HCT116 (cell line): ENCODE measurements around the gene SMARCB1. TPM values are rescaled to one million over a fixed set of nuclear protein-coding genes. Genes with fewer than 3 reads are reported as not detected.

ENCODE experiments used
- ATAC-seq: fragments of 200-7000 bp; cut with Tn5 transposase; 2 replicates; pipeline ENCODE4 v1.9.1; 2020; ENCODE audit warnings: mild to moderate bottlenecking, moderate library complexity
- BruUV-seq: library from RNA; stranded (reverse); fragments of 400-500 nt; replicated peaks from 2 replicates; lab custom pipeline; 2021; lab: Mats Ljungman, UMichigan
- CTCF ChIA-PET: fragments of 300-600 bp; sonication (Branson Sonifier 250); formaldehyde crosslinking; loops from one replicate; lab custom pipeline; 2021; ENCODE audit warnings: antibody characterized with exemption; lab: Charles Lee
- POLR2A ChIA-PET: fragments of 300-600, 350-600 bp; sonication (Branson Sonifier 250); formaldehyde crosslinking; loops from one replicate; lab custom pipeline; 2021; ENCODE audit warnings: antibody characterized with exemption; lab: Charles Lee
- RAD21 ChIA-PET, 2 experiments: fragments of 300-600 bp; sonication (Branson Sonifier 250); formaldehyde crosslinking; loops; one replicate each; lab custom pipeline; 2023; ENCODE audit warnings: low total read pairs in 2 of 2; ENCODE audit not compliant: uncharacterized antibody in 2 of 2, unreplicated experiment in 2 of 2, low non-redundant PET in 1 of 2; lab: Charles Lee
- DNase-seq: peaks from one replicate; pipeline ENCODE4 v3.0.0-alpha.2; 2010; ENCODE audit warnings: low read depth, low spot score
- H2AFZ ChIP-seq: fragments of 200-600 bp; shearing (Covaris generic), sonication (generic); 2 replicates; pipeline ENCODE4 v1.6.1; 2017; ENCODE audit warnings: low read depth, mixed run types, mixed read lengths, antibody characterized with exemption, low read length; ENCODE audit not compliant: poor library complexity, severe bottlenecking
- H3K27ac ChIP-seq: 2 replicates; pipeline ENCODE4 v1.5.1; 2012; ENCODE audit warnings: low read depth, low read length
- H3K27me3 ChIP-seq: fragments of 200-600 bp; sonication (generic); 2 replicates; pipeline ENCODE4 v1.6.1; 2016; ENCODE audit warnings: mixed run types, low read length, mixed read lengths; ENCODE audit not compliant: insufficient read depth
- H3K36me3 ChIP-seq, 2 experiments: fragments of 200-500 bp in 1 of 2; fragments of 200-600 bp in 1 of 2; sonication (Bioruptor generic) in 1 of 2; sonication (generic) in 1 of 2; 2 replicates each; pipeline versions ENCODE4 v1.5.1 to v1.6.1; 2014 to 2016; ENCODE audit warnings: low read length in 2 of 2, inconsistent platforms in 1 of 2, mixed read lengths in 1 of 2, mixed run types in 1 of 2; ENCODE audit not compliant: insufficient read depth in 2 of 2, control insufficient read depth in 1 of 2
- H3K4me1 ChIP-seq, 2 experiments: fragments of 200-600 bp in 1 of 2; sonication (generic) in 1 of 2; 2 replicates each; pipeline versions ENCODE4 v1.5.1 to v1.6.1; 2012 to 2017; ENCODE audit warnings: low read length in 2 of 2, inconsistent platforms in 1 of 2, mild to moderate bottlenecking in 1 of 2, mixed read lengths in 1 of 2, mixed run types in 1 of 2, moderate library complexity in 1 of 2; ENCODE audit not compliant: insufficient read depth in 2 of 2, control insufficient read depth in 1 of 2
- H3K4me2 ChIP-seq: fragments of 200-600 bp; sonication (generic); 2 replicates; pipeline ENCODE4 v1.6.1; 2017; ENCODE audit warnings: mixed run types, low read length, mixed read lengths
- H3K4me3 ChIP-seq, 2 experiments: fragments of 200-600 bp in 1 of 2; sonication (generic) in 1 of 2; replicated peaks in 1 of 2; 2 replicates each; pipeline ENCODE4 v1.5.1; 2011 to 2016; ENCODE audit warnings: low read length in 2 of 2, control low read depth in 1 of 2, low read depth in 1 of 2, mild to moderate bottlenecking in 1 of 2, mixed read lengths in 1 of 2, mixed run types in 1 of 2
- H3K79me2 ChIP-seq: fragments of 200-600 bp; sonication (generic); 2 replicates; pipeline ENCODE4 v1.6.1; 2017; ENCODE audit warnings: mild to moderate bottlenecking, mixed run types, low read length, moderate library complexity, mixed read lengths; ENCODE audit not compliant: insufficient read depth
- H3K9ac ChIP-seq: fragments of 200-600 bp; sonication (generic); 2 replicates; pipeline ENCODE4 v1.6.1; 2016; ENCODE audit warnings: low read length, mixed read lengths
- H3K9me2 ChIP-seq: fragments of 200-600 bp; sonication (generic), shearing (Covaris generic); 2 replicates; pipeline ENCODE4 v1.6.1; 2017; ENCODE audit warnings: mixed run types, mild to moderate bottlenecking, moderate library complexity; ENCODE audit not compliant: insufficient read depth
- H3K9me3 ChIP-seq, 2 experiments: fragments of 200-500 bp in 1 of 2; fragments of 200-600 bp in 1 of 2; sonication (Bioruptor generic) in 1 of 2; sonication (generic) in 1 of 2; 2 replicates each; pipeline ENCODE4 v1.6.1; 2014 to 2017; ENCODE audit warnings: low read length in 2 of 2, mixed read lengths in 2 of 2, inconsistent platforms in 1 of 2, low read depth in 1 of 2, mild to moderate bottlenecking in 1 of 2, mixed run types in 1 of 2, moderate library complexity in 1 of 2; ENCODE audit not compliant: control insufficient read depth in 1 of 2, insufficient read depth in 1 of 2
- H4K20me1 ChIP-seq: fragments of 200-600 bp; sonication (generic), shearing (Covaris generic); 2 replicates; pipeline ENCODE4 v1.6.1; 2017; ENCODE audit warnings: mixed run types, mild to moderate bottlenecking, moderate library complexity; ENCODE audit not compliant: insufficient read depth
- RAD21 ChIP-seq: IDR thresholded peaks from 2 replicates; pipeline ENCODE4 v1.6.1; 2012; ENCODE audit warnings: low read depth, mild to moderate bottlenecking
- SP1 ChIP-seq: IDR thresholded peaks from 2 replicates; pipeline ENCODE4 v1.6.1; 2012; ENCODE audit warnings: low read depth
- intact Hi-C: fragments of 100-400 bp; cut with micrococcal nuclease; formaldehyde crosslinking; loops from 2 replicates; pipeline ENCODE4 v1.10.0; 2022
- total RNA-seq: library from RNA; stranded (reverse); gene quantifications from one replicate; pipeline ENCODE4 v1.2.1, GENCODE V29; 2021; ENCODE audit not compliant: unreplicated experiment

SMARCB1 gene
- total RNA-seq, 1 experiment from 2014 or later: 101 TPM

- DNase-seq (no peak), ATAC-seq (no peak)
- Histone ChIP-seq H3K4me1 (no peaks in the 10 kb centered on the region), H3K4me3 (no peak overlapping the region), H3K27ac (no peak overlapping the region), H3K4me2 (no peak overlapping the region), H4K20me1 (no peaks in the 10 kb centered on the region), H3K9me3 (no peaks in the 10 kb centered on the region), H3K9ac (no peak overlapping the region), H3K79me2 (no peaks in the 10 kb centered on the region), H3K9me2 (no peaks in the 10 kb centered on the region), H2AFZ (no peak overlapping the region), H3K36me3 (no peaks in the 10 kb centered on the region), H3K27me3 (no peaks in the 10 kb centered on the region)
- ChIA-PET CTCF (interaction anchor here (0.6 kb wide), 1 partner anchor 32 kb away, joined by 3 read pairs; no protein-coding TSS in a partner anchor), POLR2A (no interaction called here), RAD21 (no interaction called here)
- BruUV-seq: no TSS peak
- TF ChIP-seq RAD21: no peak
- intact Hi-C loops: loop anchor here (10.0 kb wide), 1 partner anchor 528 kb away; no protein-coding TSS in a partner anchor
Observed at GRCh38 chr22:23842599-23842998, 55.8 kb downstream of the SMARCB1 start.

- TF ChIP-seq RAD21 (no peak), SP1 (no peak)
- H2AFZ ChIP-seq: no peak overlapping the region
- intact Hi-C loops: loop anchor here (5.0 to 10.0 kb wide), 3 partner anchors 77 to 530 kb away; partner anchors contain the start of gene CHCHD10
- no TSS peak for BruUV-seq
- ChIA-PET RAD21 (no interaction called here), CTCF (no interaction called here), POLR2A (no interaction called here)
- no peak overlapping the region for H3K4me3 ChIP-seq
- DNase-seq: no peak
- no peaks in the 10 kb centered on the region for H3K9me2 ChIP-seq
- ATAC-seq: no peak
- no peak overlapping the region for H3K4me2 ChIP-seq
- H3K36me3 ChIP-seq: no peaks in the 10 kb centered on the region
- H3K27ac ChIP-seq: no peak overlapping the region
- no peaks in the 10 kb centered on the region for H4K20me1 ChIP-seq
- H3K79me2 ChIP-seq: no peaks in the 10 kb centered on the region
- no peaks in the 10 kb centered on the region for H3K9me3 ChIP-seq
- no peak overlapping the region for H3K9ac ChIP-seq
- H3K4me1 ChIP-seq: peaks cover 2 to 8% of the 10 kb centered on the region in 2 experiments; a peak in 2 of 4 replicates
- no peaks in the 10 kb centered on the region for H3K27me3 ChIP-seq
Observed at GRCh38 chr22:23844739-23845202, 58.0 kb downstream of the SMARCB1 start.
